Body of pancreas (tissue), 4 donors: Measurements from ENCODE around the gene DNPEP. TPM values are rescaled to one million over a fixed set of nuclear protein-coding genes. Genes with fewer than 3 reads are reported as not detected.
"Not testable (repeated sequence)": the region's sequence is repeated elsewhere in the genome, so short reads cannot be mapped to it uniquely, and the experiment has no call there.

ENCODE experiments used
- ATAC-seq: fragments of 150-250 bp; one replicate; pipeline ENCODE4 v1.9.1; 2016
- DNase-seq, 4 donors: peaks; one replicate each; pipeline ENCODE4 v3.0.0-alpha.2; 2019
- H3K27ac ChIP-seq, 4 donors: fragments of 200-600 bp; sonication (generic); 1 replicate in 3 of 4; 2 replicates in 1 of 4; pipeline versions ENCODE4 v1.5.1 to v1.6.1; 2016 to 2019; ENCODE audit warnings: mild to moderate bottlenecking in 1 of 4, mixed read lengths in 1 of 4, moderate library complexity in 1 of 4
- H3K27me3 ChIP-seq, 2 donors: fragments of 200-600 bp; sonication (generic); one replicate each; pipeline ENCODE4 v1.6.0; 2016; ENCODE audit warnings: mild to moderate bottlenecking in 1 of 2
- H3K36me3 ChIP-seq, 2 donors: fragments of 200-600 bp; sonication (generic); replicated peaks in 1 of 2; 2 replicates each; pipeline ENCODE4 v1.5.1; 2016; ENCODE audit warnings: low read depth in 2 of 2; ENCODE audit not compliant: insufficient read depth in 1 of 2
- H3K4me1 ChIP-seq: fragments of 200-600 bp; sonication (generic); one replicate; pipeline ENCODE4 v1.6.0; 2016
- H3K4me3 ChIP-seq, 2 donors: fragments of 200-600 bp; sonication (generic); 1 replicate in 1 of 2; 2 replicates in 1 of 2; pipeline ENCODE4 v1.5.1; 2016 to 2019
- H3K9me3 ChIP-seq, 3 donors: fragments of 200-600 bp; sonication (generic); 1 replicate in 2 of 3; 2 replicates in 1 of 3; pipeline ENCODE4 v1.5.1; 2016
- POLR2A ChIP-seq, 3 donors: fragments of 450-650 bp; IDR thresholded peaks; one replicate each; pipeline ENCODE4 v1.6.1; 2016; ENCODE audit warnings: antibody characterized with exemption in 3 of 3, mild to moderate bottlenecking in 2 of 3
- WGBS, 2 donors: methylation state at CpG; one replicate each; pipeline ENCODE4 v1.1.5; 2017; 5-methylcytosine and 5-hydroxymethylcytosine counted together
- intact Hi-C: fragments of 100-400 bp; cut with DNase I; formaldehyde crosslinking; loops from one replicate; pipeline ENCODE4 v1.15.1; 2023
- total RNA-seq, 2 donors: library from RNA; depleted of rRNA; stranded (reverse); fragments of >200 nt; gene quantifications; one replicate each; pipeline ENCODE4 v1.1.0, GENCODE V29; 2016
- TF ChIP-seq, protein P1 (sequence below), 7 experiments: fragments of 450-650 bp in 4 of 7; fragments of 200-600 bp in 3 of 7; sonication (generic) in 3 of 7; IDR thresholded peaks; one replicate each; pipeline ENCODE4 v1.5.1; 2016 to 2019; ENCODE audit warnings: antibody characterized with exemption in 7 of 7

The DNPEP gene
- total RNA-seq, 2 donors from 2014 or later = 18.4 to 24.7 TPM

DNA sequence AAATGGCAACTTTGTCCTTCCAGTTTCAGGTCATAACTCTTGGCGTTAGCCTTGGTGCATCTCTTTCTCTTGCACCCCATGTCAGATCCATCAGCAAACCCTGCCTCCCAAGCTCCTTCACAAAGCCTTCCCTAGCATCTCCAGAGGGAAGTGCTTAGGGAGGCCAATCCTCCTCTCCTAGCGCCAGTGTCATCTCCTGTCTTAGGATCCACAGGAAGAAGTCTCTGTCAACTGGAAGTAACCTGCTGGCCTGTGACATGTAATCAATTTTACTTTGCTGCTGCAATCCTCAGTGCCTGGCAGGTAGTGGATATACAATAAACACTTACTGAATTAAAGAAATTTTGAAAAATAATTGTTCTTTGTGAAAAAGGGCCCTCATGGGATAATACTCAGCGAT, 7.9 kb upstream of the DNPEP start:
- TF ChIP-seq, protein P1, sequence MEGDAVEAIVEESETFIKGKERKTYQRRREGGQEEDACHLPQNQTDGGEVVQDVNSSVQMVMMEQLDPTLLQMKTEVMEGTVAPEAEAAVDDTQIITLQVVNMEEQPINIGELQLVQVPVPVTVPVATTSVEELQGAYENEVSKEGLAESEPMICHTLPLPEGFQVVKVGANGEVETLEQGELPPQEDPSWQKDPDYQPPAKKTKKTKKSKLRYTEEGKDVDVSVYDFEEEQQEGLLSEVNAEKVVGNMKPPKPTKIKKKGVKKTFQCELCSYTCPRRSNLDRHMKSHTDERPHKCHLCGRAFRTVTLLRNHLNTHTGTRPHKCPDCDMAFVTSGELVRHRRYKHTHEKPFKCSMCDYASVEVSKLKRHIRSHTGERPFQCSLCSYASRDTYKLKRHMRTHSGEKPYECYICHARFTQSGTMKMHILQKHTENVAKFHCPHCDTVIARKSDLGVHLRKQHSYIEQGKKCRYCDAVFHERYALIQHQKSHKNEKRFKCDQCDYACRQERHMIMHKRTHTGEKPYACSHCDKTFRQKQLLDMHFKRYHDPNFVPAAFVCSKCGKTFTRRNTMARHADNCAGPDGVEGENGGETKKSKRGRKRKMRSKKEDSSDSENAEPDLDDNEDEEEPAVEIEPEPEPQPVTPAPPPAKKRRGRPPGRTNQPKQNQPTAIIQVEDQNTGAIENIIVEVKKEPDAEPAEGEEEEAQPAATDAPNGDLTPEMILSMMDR (IDR thresholded peaks at IDR 0.05) = no peak
- no peak for TF ChIP-seq POLR2A (IDR thresholded peaks at IDR 0.05)
- no peak overlapping the region for H3K27ac ChIP-seq
- H3K27me3 ChIP-seq = no peaks in the 10 kb centered on the region
- no peak for ATAC-seq
- WGBS, 2 donors = 75 to 81% methylated on average over 3 of the region's 3 CpGs
- intact Hi-C loops = no loop called here
- no peaks in the 10 kb centered on the region for H3K36me3 ChIP-seq
- H3K9me3 ChIP-seq = no peaks in the 10 kb centered on the region
- no peak for DNase-seq
- peaks cover 9% of the 10 kb centered on the region for H3K4me1 ChIP-seq
- no peak overlapping the region for H3K4me3 ChIP-seq

GRCh38 chr2:219395056-219395455, 7.3 kb upstream of the DNPEP start:
- not testable (repeated sequence) for H3K27ac ChIP-seq, ATAC-seq
- WGBS, 2 donors = 76 to 88% methylated on average over 9 of the region's 9 CpGs

DNA sequence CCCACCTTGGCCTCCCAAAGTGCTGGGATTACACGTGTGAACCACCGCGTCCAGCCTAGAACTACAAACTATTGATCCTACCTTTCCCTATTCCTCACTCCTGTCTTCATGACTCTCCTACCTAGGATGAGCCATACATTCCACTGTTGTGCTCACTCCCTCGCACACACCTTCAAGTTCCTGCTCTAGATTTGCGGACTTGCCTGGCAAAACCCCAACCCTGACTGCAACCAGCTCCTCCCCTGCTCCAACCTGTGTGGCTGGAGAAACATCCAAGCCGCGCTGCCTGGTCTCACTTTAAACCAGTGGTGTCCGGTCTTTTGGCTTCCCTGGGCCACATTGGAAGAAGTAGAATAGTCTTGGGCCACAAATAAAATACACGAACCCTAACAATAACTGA, 5.0 kb upstream of the DNPEP start:
- DNase-seq (no peak), ATAC-seq (no peak)
- H3K27ac ChIP-seq = no peak overlapping the region
- H3K9me3 ChIP-seq = no peaks in the 10 kb centered on the region
- WGBS, 2 donors = 79 to 91% methylated on average over 9 of the region's 9 CpGs
- intact Hi-C loops = no loop called here
- TF ChIP-seq, protein P1 (IDR thresholded peaks at IDR 0.05) = no peak
- no peak for TF ChIP-seq POLR2A (IDR thresholded peaks at IDR 0.05)
- H3K4me3 ChIP-seq = no peak overlapping the region
- no peaks in the 10 kb centered on the region for H3K4me1 ChIP-seq
- no peaks in the 10 kb centered on the region for H3K27me3 ChIP-seq
- H3K36me3 ChIP-seq = no peaks in the 10 kb centered on the region

More at GRCh38 chr2:219395056-219395455, 7.3 kb upstream of the DNPEP start:
- H3K36me3 ChIP-seq, H3K9me3 ChIP-seq, H3K27me3 ChIP-seq, H3K4me3 ChIP-seq, intact Hi-C loops, H3K4me1 ChIP-seq, DNase-seq: not testable (repeated sequence)

- no peak for DNase-seq
- peaks cover 10 to 12% of the 10 kb centered on the region in 2 donors for H3K36me3 ChIP-seq
- H3K9me3 ChIP-seq = no peaks in the 10 kb centered on the region
- 28 to 37% methylated on average over 6 of the region's 6 CpGs for WGBS, 2 donors
- no peak overlapping the region for H3K4me3 ChIP-seq
- H3K27ac ChIP-seq = peak overlapping the region; percentile 37 to 95 (median 82)
- no peaks in the 10 kb centered on the region for H3K27me3 ChIP-seq
- no peak for TF ChIP-seq POLR2A (IDR thresholded peaks at IDR 0.05)
- TF ChIP-seq, protein P1 (IDR thresholded peaks at IDR 0.05) = no peak
- ATAC-seq = no peak
- intact Hi-C loops = no loop called here
- H3K4me1 ChIP-seq = peaks cover 11% of the 10 kb centered on the region
Observed at GRCh38 chr2:219388907-219389156, 1.1 kb upstream of the DNPEP start.

GRCh38 chr2:219388121-219388906, 602 bp upstream of the DNPEP start:
- H3K4me1 ChIP-seq = peaks cover 11% of the 10 kb centered on the region
- ATAC-seq = peak; percentile 87
- peak overlapping the region in 1 of 2 donors; percentile 77 for H3K4me3 ChIP-seq
- H3K9me3 ChIP-seq = no peaks in the 10 kb centered on the region
- intact Hi-C loops = no loop called here
- H3K27me3 ChIP-seq = no peaks in the 10 kb centered on the region
- peak; percentile 98 to 99 (median 98) for DNase-seq
- peak overlapping the region; percentile 37 to 95 (median 82) for H3K27ac ChIP-seq
- 0 to 1% methylated on average over 7 to 60 of the region's 78 CpGs for WGBS, 2 donors
- H3K36me3 ChIP-seq = peaks cover 10 to 15% of the 10 kb centered on the region in 2 donors
- TF ChIP-seq, protein P1 (IDR thresholded peaks at IDR 0.05) = peak; percentile 54 to 95 (median 67)
- TF ChIP-seq POLR2A (IDR thresholded peaks at IDR 0.05) = no peak
